ENCODE measurements around the gene RNF138. TPM values are rescaled to one million over a fixed set of nuclear protein-coding genes. Genes with fewer than 3 reads are reported as not detected.
"Not testable (repeated sequence)": the region's sequence is repeated elsewhere in the genome, so short reads cannot be mapped to it uniquely, and the experiment has no call there.

The RNF138 gene
- total RNA-seq, 1 experiment from 2014 or later = 103 TPM

DNA sequence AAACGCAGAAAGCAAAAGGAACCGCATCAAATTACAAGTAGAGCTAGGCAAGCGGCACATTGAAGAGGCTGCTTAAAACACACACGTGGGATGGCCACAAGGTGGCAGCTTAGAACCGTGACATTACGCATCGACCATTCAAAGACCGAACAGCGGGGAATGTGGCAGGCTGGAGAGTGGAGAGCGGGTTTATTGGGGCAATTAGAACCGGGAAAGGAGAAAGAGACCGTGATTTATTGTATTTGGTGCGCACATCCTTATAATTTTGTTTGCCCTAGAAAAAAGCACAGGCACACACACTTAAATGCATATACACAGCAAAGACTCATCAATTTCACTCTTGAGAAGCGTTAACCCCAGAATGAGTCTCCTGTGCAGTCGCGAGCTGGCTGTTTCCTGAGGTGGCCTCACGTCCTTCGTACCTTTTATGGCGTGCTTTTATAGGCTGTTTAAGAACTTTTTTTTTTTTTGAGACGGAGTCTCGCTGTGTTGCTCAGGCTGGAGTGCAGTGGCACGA is 66.5 kb downstream of the RNF138 start:
- H3K27me3 Mint-ChIP-seq (ENCODE audit: low read depth) = no peaks in the 10 kb centered on the region
- peaks cover 9% of the 10 kb centered on the region for H3K4me1 Mint-ChIP-seq
- H3K27ac Mint-ChIP-seq = no peak overlapping the region
- H3K9me3 Mint-ChIP-seq = 0 out of 2 replicates have a peak, but pooled peaks cover 3% of the 10 kb centered on the region
- peak; percentile 96 for ATAC-seq
- TF ChIP-seq ZNF532 (CRISPR knock-in tag; IDR thresholded peaks at IDR 0.05; ENCODE audit: borderline replicate concordance) (no peak), TEAD1 (CRISPR knock-in tag; IDR thresholded peaks at IDR 0.05) (0 out of 2 replicates have a peak, but pooled peaks have one; percentile 27), SMAD4 (CRISPR knock-in tag; IDR thresholded peaks at IDR 0.05) (no peak), FOXP1 (CRISPR knock-in tag; IDR thresholded peaks at IDR 0.05; ENCODE audit: borderline replicate concordance) (no peak), ETV6 (CRISPR knock-in tag; IDR thresholded peaks at IDR 0.05) (peak; percentile 33; the same call in 1 of the 2 replicates), ZSCAN18 (CRISPR knock-in tag; IDR thresholded peaks at IDR 0.05) (no peak), ZNF671 (CRISPR knock-in tag; IDR thresholded peaks at IDR 0.05) (no peak), MYBL2 (CRISPR knock-in tag; IDR thresholded peaks at IDR 0.05) (no peak)
- TF ChIP-seq, protein P1, sequence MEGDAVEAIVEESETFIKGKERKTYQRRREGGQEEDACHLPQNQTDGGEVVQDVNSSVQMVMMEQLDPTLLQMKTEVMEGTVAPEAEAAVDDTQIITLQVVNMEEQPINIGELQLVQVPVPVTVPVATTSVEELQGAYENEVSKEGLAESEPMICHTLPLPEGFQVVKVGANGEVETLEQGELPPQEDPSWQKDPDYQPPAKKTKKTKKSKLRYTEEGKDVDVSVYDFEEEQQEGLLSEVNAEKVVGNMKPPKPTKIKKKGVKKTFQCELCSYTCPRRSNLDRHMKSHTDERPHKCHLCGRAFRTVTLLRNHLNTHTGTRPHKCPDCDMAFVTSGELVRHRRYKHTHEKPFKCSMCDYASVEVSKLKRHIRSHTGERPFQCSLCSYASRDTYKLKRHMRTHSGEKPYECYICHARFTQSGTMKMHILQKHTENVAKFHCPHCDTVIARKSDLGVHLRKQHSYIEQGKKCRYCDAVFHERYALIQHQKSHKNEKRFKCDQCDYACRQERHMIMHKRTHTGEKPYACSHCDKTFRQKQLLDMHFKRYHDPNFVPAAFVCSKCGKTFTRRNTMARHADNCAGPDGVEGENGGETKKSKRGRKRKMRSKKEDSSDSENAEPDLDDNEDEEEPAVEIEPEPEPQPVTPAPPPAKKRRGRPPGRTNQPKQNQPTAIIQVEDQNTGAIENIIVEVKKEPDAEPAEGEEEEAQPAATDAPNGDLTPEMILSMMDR (IDR thresholded peaks at IDR 0.05) = peak; percentile 59
- POLR2A ChIA-PET = no interaction called here
- H3K4me3 Mint-ChIP-seq = peak overlapping the region; percentile 53
- DNase-seq (ENCODE audit: low spot score) = peak; percentile 84
- H3K36me3 Mint-ChIP-seq = no peaks in the 10 kb centered on the region
- CTCF ChIA-PET = interaction anchor here (0.5 to 5.3 kb wide), 49 partner anchors 9 to 1043 kb away, joined by 3 to 86 read pairs (median 4); partner anchors contain the start of gene GAREM1

DNA sequence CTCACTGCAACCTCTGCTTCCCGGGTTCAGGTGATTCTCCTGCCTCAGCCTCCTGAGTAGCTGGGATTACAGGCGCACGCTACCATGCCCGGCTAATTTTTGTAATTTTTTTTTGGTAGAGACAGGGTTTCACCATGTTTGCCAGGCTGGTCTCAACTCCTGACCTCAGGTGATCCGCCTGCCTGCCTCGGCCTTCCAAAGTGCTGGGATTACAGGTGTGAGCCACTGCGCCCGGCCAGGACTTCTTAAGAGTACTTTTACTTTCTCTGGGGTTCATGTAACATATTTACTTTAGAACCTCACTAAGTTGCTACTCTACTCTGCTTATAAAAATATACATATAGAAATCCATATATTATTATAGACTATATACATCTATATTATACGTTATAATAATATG is 67.0 kb downstream of the RNF138 start:
- H3K36me3 Mint-ChIP-seq; H3K9me3 Mint-ChIP-seq; H3K27me3 Mint-ChIP-seq (ENCODE audit: low read depth); ATAC-seq; H3K27ac Mint-ChIP-seq; H3K4me1 Mint-ChIP-seq; DNase-seq (ENCODE audit: low spot score); POLR2A ChIA-PET: not testable (repeated sequence)
- peak overlapping the region; percentile 53 for H3K4me3 Mint-ChIP-seq
- CTCF ChIA-PET = interaction anchor here (0.6 to 5.3 kb wide), 29 partner anchors 8 to 1043 kb away, joined by 3 to 86 read pairs (median 5); partner anchors contain the start of gene GAREM1

DNA sequence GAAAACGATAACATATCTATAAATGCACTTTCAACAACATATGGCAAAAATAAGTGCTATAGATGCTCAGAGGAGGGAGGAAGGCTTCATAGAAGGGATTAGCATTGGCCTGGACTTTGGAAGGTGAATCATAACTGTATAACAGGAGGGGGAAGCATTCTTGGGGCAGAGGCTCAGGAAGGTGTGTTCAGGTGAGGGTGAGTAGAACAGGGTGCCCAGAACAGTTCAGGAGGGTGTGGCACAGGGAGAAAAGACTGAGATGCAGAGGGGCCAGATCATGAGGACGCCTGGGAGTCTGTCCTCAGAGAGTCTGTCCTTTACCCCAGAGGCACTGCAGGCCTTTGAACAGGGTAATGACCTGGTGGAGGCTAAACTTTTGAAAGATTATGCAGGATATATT is 68.9 kb downstream of the RNF138 start:
- ChIA-PET CTCF (interaction anchor here (1.6 to 2.6 kb wide), 2 partner anchors 79 to 391 kb away, joined by 3 to 9 read pairs; no protein-coding TSS in a partner anchor), POLR2A (no interaction called here)
- ATAC-seq = no peak
- Mint-ChIP-seq H3K27me3 (ENCODE audit: low read depth) (no peaks in the 10 kb centered on the region), H3K4me1 (peaks cover 9% of the 10 kb centered on the region), H3K4me3 (no peak overlapping the region), H3K9me3 (no peaks in the 10 kb centered on the region), H3K36me3 (no peaks in the 10 kb centered on the region), H3K27ac (no peak overlapping the region)
- DNase-seq (ENCODE audit: low spot score) = no peak
- TF ChIP-seq ARID4B (CRISPR knock-in tag; IDR thresholded peaks at IDR 0.05; ENCODE audit: borderline replicate concordance) (no peak), ZSCAN18 (CRISPR knock-in tag; IDR thresholded peaks at IDR 0.05) (no peak), GABPB1 (CRISPR knock-in tag; IDR thresholded peaks at IDR 0.05) (no peak), AR (CRISPR knock-in tag; IDR thresholded peaks at IDR 0.05) (no peak)
